Measurements from ENCODE around the gene ADSS1.

Gene ADSS1

GRCh38 chr14:104770851-104771272 is 46.8 kb downstream of the ADSS1 start:
- DNase-seq, result peak in 1 of 2 donors; percentile 32

- DNase-seq, result no peak
Measured at GRCh38 chr14:104771374-104771773, 47.3 kb downstream of the ADSS1 start.

GRCh38 chr14:104771918-104772706 is 48.1 kb downstream of the ADSS1 start:
- no peak for DNase-seq

- DNase-seq, result no peak
Measured at GRCh38 chr14:104772707-104773504, 48.9 kb downstream of the ADSS1 start.

- no peak for DNase-seq
Measured at GRCh38 chr14:104773505-104774452, 49.8 kb downstream of the ADSS1 start.

- no peak for DNase-seq
Measured at GRCh38 chr14:104774453-104775072, 50.5 kb downstream of the ADSS1 start.

- no peak for DNase-seq
Measured at GRCh38 chr14:104775073-104775489, 51.1 kb downstream of the ADSS1 start.

GRCh38 chr14:104776481-104776880 is 52.5 kb downstream of the ADSS1 start:
- DNase-seq, result no peak

- no peak for DNase-seq
Measured at GRCh38 chr14:104776961-104777807, 53.2 kb downstream of the ADSS1 start.

- no peak for DNase-seq
Measured at GRCh38 chr14:104777808-104778249, 53.8 kb downstream of the ADSS1 start.

- DNase-seq, result no peak
Measured at GRCh38 chr14:104778694-104779331, 54.8 kb downstream of the ADSS1 start.

- DNase-seq, result no peak
Measured at GRCh38 chr14:104779776-104780512, 55.9 kb downstream of the ADSS1 start.

- no peak for DNase-seq
Measured at GRCh38 chr14:104780513-104781030, 56.5 kb downstream of the ADSS1 start.

- DNase-seq, result no peak
Measured at GRCh38 chr14:104781271-104782077, 57.4 kb downstream of the ADSS1 start.

- DNase-seq, result no peak
Measured at GRCh38 chr14:104782086-104782807, 58.2 kb downstream of the ADSS1 start.

GRCh38 chr14:104782808-104783139 is 58.7 kb downstream of the ADSS1 start:
- no peak for DNase-seq

GRCh38 chr14:104783484-104784217 is 59.6 kb downstream of the ADSS1 start:
- no peak for DNase-seq

- DNase-seq, result no peak
Measured at GRCh38 chr14:104784218-104784568, 60.2 kb downstream of the ADSS1 start.
